HepG2 (cell line): Measurements from ENCODE around the gene TAC3. TPM values are rescaled to one million over a fixed set of nuclear protein-coding genes. Genes with fewer than 3 reads are reported as not detected.
"Not testable (repeated sequence)": the region's sequence is repeated elsewhere in the genome, so short reads cannot be mapped to it uniquely, and the experiment has no call there.

Experiments
- ATAC-seq: fragments of 200-7000 bp; cut with Tn5 transposase; 3 replicates; pipeline ENCODE4 v1.9.1; 2020; ENCODE audit warnings: mild to moderate bottlenecking, moderate library complexity
- BruUV-seq: library from RNA; stranded (reverse); fragments of 400-500 nt; replicated peaks from 2 replicates; lab custom pipeline; 2021; lab: Mats Ljungman, UMichigan
- CTCF ChIA-PET: fragments of 300-600 bp; formaldehyde crosslinking; extraction: SDS; loops from one replicate; lab custom pipeline; 2021; ENCODE audit warnings: low total read pairs, inconsistent platforms, low intra/inter-chr PET ratio; lab: Yijun Ruan, JAX
- POLR2A ChIA-PET: fragments of 350-600 bp; sonication (Branson Sonifier 250); formaldehyde crosslinking; loops from one replicate; lab custom pipeline; 2020; ENCODE audit warnings: antibody characterized with exemption, inconsistent platforms; lab: Yijun Ruan, JAX
- DNase-seq: peaks from one replicate; pipeline ENCODE4 v3.0.0-alpha.2; 2015; ENCODE audit warnings: low spot score
- FAIRE-seq: peaks from 3 replicates; lab custom pipeline; 2011; peaks lifted over from hg19 to GRCh38; lab: Jason Lieb, UNC
- H2AFZ ChIP-seq: one replicate; pipeline ENCODE4 v1.6.1; 2011; ENCODE audit warnings: low read length, inconsistent platforms
- H3K27ac ChIP-seq: fragments of 300-600 bp; 3 replicates; pipeline ENCODE4 v1.8.0; 2011; ENCODE audit warnings: mixed run types, mild to moderate bottlenecking, mixed read lengths, low read length, inconsistent platforms; ENCODE audit not compliant: insufficient read depth; ENCODE audit errors: extremely low read length
- H3K27me3 ChIP-seq, 2 experiments: fragments of 200-600 bp in 1 of 2; 2 replicates in 1 of 2; 3 replicates in 1 of 2; pipeline versions ENCODE4 v1.6.0 to v1.8.0; 2011; ENCODE audit warnings: low read length in 2 of 2, mild to moderate bottlenecking in 2 of 2, moderate library complexity in 2 of 2, inconsistent platforms in 1 of 2; ENCODE audit not compliant: insufficient read depth in 2 of 2, control insufficient read depth in 1 of 2
- H3K36me3 ChIP-seq, 2 experiments: fragments of 200-600 bp in 1 of 2; replicated peaks in 1 of 2; 2 replicates in 1 of 2; 3 replicates in 1 of 2; pipeline versions ENCODE4 v1.5.1 to v1.8.0; 2011; ENCODE audit warnings: low read length in 2 of 2, inconsistent platforms in 1 of 2; ENCODE audit not compliant: insufficient read depth in 2 of 2, control insufficient read depth in 1 of 2
- H3K4me1 ChIP-seq: 2 replicates; pipeline ENCODE4 v1.5.1; 2012; ENCODE audit warnings: low read length, inconsistent platforms; ENCODE audit not compliant: insufficient read depth
- H3K4me2 ChIP-seq: 2 replicates; pipeline ENCODE4 v1.6.0; 2011; ENCODE audit warnings: low read depth, low read length, inconsistent platforms
- H3K4me3 ChIP-seq, 3 experiments: fragments of 200-600 bp in 1 of 3; sonication (generic), shearing (Covaris generic) in 1 of 3; replicated peaks in 1 of 3; 2 replicates each; pipeline ENCODE4 v1.5.1; 2011 to 2016; ENCODE audit warnings: low read length in 3 of 3, inconsistent platforms in 2 of 3, low read depth in 2 of 3, mild to moderate bottlenecking in 2 of 3, control low read depth in 1 of 3, mixed read lengths in 1 of 3; ENCODE audit not compliant: insufficient read depth in 1 of 3
- H3K79me2 ChIP-seq: one replicate; pipeline ENCODE4 v1.6.1; 2011; ENCODE audit warnings: low read length, inconsistent platforms; ENCODE audit not compliant: insufficient read depth
- H3K9ac ChIP-seq: 2 replicates; pipeline ENCODE4 v1.6.0; 2011; ENCODE audit warnings: mild to moderate bottlenecking, low read depth, low read length, inconsistent platforms; ENCODE audit not compliant: insufficient read depth
- H3K9me3 ChIP-seq: 2 replicates; pipeline ENCODE4 v1.5.1; 2012; ENCODE audit warnings: mild to moderate bottlenecking, low read length
- H4K20me1 ChIP-seq: 2 replicates; pipeline ENCODE4 v1.6.0; 2011; ENCODE audit warnings: inconsistent platforms, mild to moderate bottlenecking, low read length, moderate library complexity; ENCODE audit not compliant: insufficient read depth
- TGIF2 ChIP-seq: IDR thresholded peaks from 2 replicates; pipeline ENCODE4 v1.6.1; 2016; ENCODE audit warnings: control low read depth, missing compliant biosample characterization
- THYN1 ChIP-seq: sonication (generic); formaldehyde crosslinking; IDR thresholded peaks from 2 replicates; pipeline ENCODE4 v1.8.1; 2023; ENCODE audit warnings: low read depth, mild to moderate bottlenecking, moderate library complexity, missing genetic modification reagents, borderline replicate concordance
- WGBS: methylation state at CpG from one replicate; pipeline ENCODE4 v1.1.6; 2017; ENCODE audit warnings: low lambda C conversion rate; 5-methylcytosine and 5-hydroxymethylcytosine counted together
- in situ Hi-C: cut with HindIII; loops from 2 replicates; pipeline ENCODE4 v1.10.0; 2017; ENCODE audit warnings: low pct_unique_long_range_greater_than_20kb; ENCODE audit not compliant: extremely low pct_ligation_motif_present
- intact Hi-C: fragments of 100-400 bp; cut with micrococcal nuclease; formaldehyde crosslinking; loops from one replicate; pipeline ENCODE4 v1.10.0; 2022; ENCODE audit not compliant: unreplicated experiment
- polyA plus RNA-seq, 8 experiments: library from polyadenylated mRNA; depleted of rRNA in 3 of 8; stranded (reverse) in 7 of 8; unstranded in 1 of 8; fragments of >200 nt; fragmentation: Illumina TruSeq in 4 of 8; extraction: Trizol in 4 of 8; gene quantifications; 2 replicates each; pipeline versions ENCODE4 v1.2.1 to v1.2.3, GENCODE V29; 2011 to 2016; ENCODE audit warnings: low read depth in 4 of 8, missing spikeins in 1 of 8, mixed read lengths in 1 of 8; ENCODE audit not compliant: insufficient read depth in 1 of 8
- total RNA-seq, 5 experiments: library from RNA; depleted of rRNA; stranded (reverse); fragments of >200 nt; fragmentation: Illumina TruSeq; extraction: Trizol; gene quantifications; 2 replicates each; pipeline ENCODE4 v1.2.3, GENCODE V29; 2016; ENCODE audit warnings: low read depth in 1 of 5

Gene TAC3
- total and polyA plus RNA-seq, 2 of the 13 experiments (the other 11 are each of a cell fraction or from before 2014, with no cell fraction given) = 0.13 to 0.15 TPM

GRCh38 chr12:57055824-57056223, 39.5 kb upstream of the TAC3 start:
- Histone ChIP-seq H3K4me3 (no peak overlapping the region), H3K9ac (no peak overlapping the region)
- POLR2A ChIA-PET = no interaction called here
- TF ChIP-seq TGIF2 (no peak), THYN1 (CRISPR knock-in tag) (no peak)
- TF ChIP-seq, all 625 proteins: peak for 0
- H2AFZ ChIP-seq = no peak overlapping the region
- CTCF ChIA-PET = no interaction called here
- in situ Hi-C loops (no loop called here), intact Hi-C loops (no loop called here)
- H3K4me2 ChIP-seq = no peak overlapping the region
- H3K79me2 ChIP-seq = no peaks in the 10 kb centered on the region
- H4K20me1 ChIP-seq = no peaks in the 10 kb centered on the region
- BruUV-seq = no TSS peak
- ATAC-seq (no peak), FAIRE-seq (no peak), DNase-seq (no peak)
- WGBS = 86% methylated on average over 3 of the region's 3 CpGs
- H3K27ac ChIP-seq = no peak overlapping the region
- no peaks in the 10 kb centered on the region for H3K9me3 ChIP-seq
- H3K4me1 ChIP-seq = peaks cover 7% of the 10 kb centered on the region
- H3K36me3 ChIP-seq = peaks cover 7 to 24% of the 10 kb centered on the region in 2 experiments
- H3K27me3 ChIP-seq = no peaks in the 10 kb centered on the region

GRCh38 chr12:57053901-57054300, 37.6 kb upstream of the TAC3 start:
- H3K4me3 ChIP-seq, CTCF ChIA-PET, POLR2A ChIA-PET, H4K20me1 ChIP-seq, BruUV-seq, H3K27ac ChIP-seq, FAIRE-seq, H3K79me2 ChIP-seq, H3K27me3 ChIP-seq, DNase-seq, H3K9me3 ChIP-seq, H3K9ac ChIP-seq, H3K4me2 ChIP-seq, intact Hi-C loops, H2AFZ ChIP-seq, ATAC-seq: not testable (repeated sequence)
- in situ Hi-C loops = loop anchor here (5.0 kb wide), 1 partner anchor 47 kb away; the partner anchor contains the start of gene ZBTB39
- H3K36me3 ChIP-seq = peaks cover 1 to 13% of the 10 kb centered on the region in 2 experiments; a peak in 4 of 5 replicates
- WGBS = 94% methylated on average over 4 of the region's 4 CpGs
- H3K4me1 ChIP-seq = peaks cover 27% of the 10 kb centered on the region

- H2AFZ ChIP-seq, BruUV-seq, H3K9ac ChIP-seq, H3K4me3 ChIP-seq, POLR2A ChIA-PET, CTCF ChIA-PET, DNase-seq, H3K4me2 ChIP-seq, FAIRE-seq, H4K20me1 ChIP-seq, H3K27me3 ChIP-seq, intact Hi-C loops, H3K79me2 ChIP-seq, H3K9me3 ChIP-seq, H3K27ac ChIP-seq, ATAC-seq: not testable (repeated sequence)
- in situ Hi-C loops = loop anchor here (5.0 kb wide), 1 partner anchor 46 kb away; the partner anchor contains the start of gene ZBTB39
- peaks cover 34% of the 10 kb centered on the region for H3K4me1 ChIP-seq
- H3K36me3 ChIP-seq = peaks cover 0 to 11% of the 10 kb centered on the region in 2 experiments; a peak in 3 of 5 replicates
- WGBS = 99% methylated on average over 4 of the region's 4 CpGs
These were observed 36.8 kb upstream of the TAC3 start for GRCh38 chr12:57053146-57053545.
